ENCODE measurements around the gene ABCC4.
A peak's percentile ranks its signal among the peaks of the same experiment; 100 is the strongest.
"Not testable (repeated sequence)": the region's sequence is repeated elsewhere in the genome, so short reads cannot be mapped to it uniquely, and the experiment has no call there.

ABCC4 gene

DNA sequence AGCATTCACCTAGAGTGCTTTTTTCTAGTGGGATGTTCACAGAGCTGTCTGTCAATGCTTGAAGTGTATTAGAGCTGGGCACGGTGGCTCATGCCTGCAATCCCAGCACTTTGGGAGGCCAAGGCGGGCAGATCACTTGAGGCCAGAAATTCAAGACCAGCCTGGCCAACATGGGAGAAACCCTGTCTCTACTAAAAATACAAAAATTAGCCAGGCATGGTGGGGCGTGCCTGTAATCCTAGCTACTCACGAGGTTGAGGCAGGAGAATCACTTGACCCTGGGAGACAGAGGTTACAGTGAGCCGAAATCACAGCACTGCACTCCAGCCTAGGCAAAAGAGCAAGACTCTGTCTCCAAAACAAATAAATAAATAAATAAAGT is 108.7 kb downstream of the ABCC4 start:
- not testable (repeated sequence) for DNase-seq

DNA sequence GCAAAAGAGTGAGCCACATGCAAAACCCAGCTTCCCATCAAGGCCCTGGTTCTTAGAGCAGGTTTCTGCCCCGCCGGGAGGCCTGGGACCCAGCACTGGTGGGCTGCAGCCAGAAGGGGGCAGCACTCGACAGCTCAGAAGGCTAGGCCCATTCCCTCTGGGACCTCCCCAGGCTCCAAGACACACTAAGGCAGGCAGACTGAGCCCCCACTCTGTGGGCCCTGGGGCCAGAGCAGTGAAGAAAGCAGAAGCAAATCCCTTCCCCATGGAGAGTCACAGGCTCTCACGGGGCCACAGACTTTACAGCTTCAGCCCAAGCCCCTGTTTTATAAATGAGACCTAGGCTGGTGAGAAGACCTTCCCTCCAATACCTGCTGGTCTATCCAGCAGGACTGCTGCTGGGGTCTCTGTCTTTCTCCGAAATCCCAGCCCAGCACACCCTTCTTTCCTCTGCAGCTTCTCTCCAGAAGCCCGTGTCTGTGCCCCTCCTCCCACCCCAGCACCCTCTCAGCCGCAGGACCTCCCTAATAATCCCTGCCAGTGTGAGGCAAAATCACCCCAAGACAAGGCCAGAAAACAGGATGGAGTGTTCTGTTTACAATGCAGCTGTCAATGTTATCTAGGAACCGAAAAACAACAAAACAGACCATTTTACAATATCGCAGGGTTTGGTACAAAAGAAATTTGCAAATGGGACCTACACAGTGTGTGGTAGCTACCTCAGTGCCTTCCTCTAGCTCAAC is 109.3 kb downstream of the ABCC4 start:
- peak; percentile 76 for DNase-seq

DNA sequence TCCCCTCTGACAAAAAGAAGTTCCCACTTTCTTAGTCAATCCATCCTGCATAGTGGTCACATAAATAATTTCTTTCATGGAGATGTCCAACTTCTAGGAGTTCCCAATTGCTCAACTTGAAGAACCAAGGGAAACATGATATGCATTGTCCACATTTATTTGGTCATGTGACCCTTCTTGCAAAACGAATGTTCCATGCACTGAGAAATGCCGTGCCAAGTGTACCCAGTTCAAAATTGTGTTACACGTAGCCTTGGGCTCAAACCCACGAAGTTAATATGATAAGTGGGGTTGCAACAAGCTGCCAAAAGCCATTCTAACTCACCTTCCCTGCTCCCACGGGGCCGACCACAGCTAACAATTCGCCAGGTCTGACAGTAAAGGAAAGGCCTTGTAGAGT is 113.1 kb downstream of the ABCC4 start:
- DNase-seq = no peak

DNA sequence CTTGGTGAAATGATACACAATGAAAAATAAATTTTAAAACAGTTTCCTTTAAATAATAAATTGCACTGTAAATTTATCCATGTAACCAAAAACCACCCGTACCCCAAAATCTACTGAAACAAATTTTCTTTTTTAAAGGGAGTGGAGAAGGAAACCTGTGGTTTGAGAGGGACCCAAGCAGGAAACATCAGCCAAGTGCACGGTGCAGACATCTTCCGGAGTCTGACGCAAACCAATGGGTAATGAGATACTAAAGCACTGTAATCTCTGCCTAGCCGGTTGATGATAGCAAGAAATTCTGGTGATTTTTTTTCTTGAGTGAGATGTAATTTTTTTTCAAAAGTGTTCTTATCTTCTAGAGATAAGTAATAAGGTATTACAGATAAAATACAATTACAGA is 115.4 kb downstream of the ABCC4 start:
- DNase-seq = peak; percentile 73

DNA sequence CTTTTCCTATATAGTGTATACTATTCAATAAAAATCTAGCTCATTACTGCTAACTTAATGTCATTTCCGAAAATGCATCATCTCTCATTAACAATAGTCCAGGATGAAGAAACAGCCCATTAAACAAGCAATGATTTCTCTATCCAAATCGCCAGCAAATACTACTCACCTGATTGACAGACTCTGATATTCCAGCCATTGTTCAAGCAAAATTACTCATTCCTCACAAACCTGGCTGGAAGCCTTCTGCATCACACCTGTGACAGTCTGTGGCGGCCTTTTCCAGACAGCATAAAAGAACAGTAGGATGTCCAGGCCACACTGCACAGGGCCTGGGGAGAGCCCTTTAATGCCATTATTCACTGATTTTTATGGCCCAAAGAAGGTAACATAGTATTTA is 115.9 kb downstream of the ABCC4 start:
- DNase-seq = peak; percentile 26

DNA sequence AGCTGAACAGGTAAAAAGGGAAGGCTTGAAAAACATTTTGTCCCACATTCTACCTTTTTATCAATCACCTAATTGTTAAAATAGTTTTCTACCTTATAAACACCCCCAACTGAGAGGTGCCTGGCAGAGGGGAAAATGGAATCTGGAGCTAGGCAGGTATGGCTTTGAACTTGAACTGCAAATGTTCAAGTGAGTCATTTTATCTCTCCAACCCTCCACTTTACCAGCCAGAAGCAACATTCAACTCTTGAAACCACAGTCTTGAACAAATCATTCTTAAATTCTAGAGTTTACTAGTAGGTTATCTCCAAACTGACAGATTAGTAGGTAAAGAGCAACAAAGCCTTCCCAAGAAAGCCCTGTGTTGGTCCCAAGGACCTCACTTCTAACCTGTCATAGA is 116.9 kb downstream of the ABCC4 start:
- peak; percentile 34 for DNase-seq

DNA sequence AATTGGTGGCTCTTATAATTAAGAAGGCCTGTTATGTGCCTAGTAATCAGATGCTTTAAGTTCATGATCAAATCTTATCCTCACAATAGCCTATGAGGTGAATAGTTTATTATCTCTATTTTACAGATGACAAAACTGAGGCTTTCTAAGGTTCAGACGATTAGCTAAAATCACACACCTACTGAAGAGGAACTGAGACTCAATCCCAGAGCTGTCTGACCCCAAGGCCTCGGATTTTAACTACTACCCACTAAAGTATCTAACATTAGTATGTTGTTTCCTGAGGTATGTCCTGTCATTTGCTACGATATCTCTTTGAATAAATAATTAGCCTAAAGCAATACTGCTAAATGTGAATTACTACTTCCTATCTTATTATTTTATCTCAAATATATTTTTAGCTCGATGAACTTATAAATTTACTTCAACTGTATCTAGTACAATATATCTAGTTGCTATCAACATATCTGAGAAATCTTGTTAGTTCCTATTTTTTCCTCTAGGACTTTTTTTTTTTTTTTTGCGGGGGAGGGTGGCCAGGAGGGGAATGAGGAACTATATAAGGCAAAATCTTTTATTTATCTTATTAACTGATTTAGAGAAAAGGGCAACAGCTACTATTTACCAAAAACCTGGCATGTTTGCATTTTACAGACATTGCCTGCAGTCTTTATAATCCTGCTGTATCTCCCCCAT is 118.5 kb downstream of the ABCC4 start:
- no peak for DNase-seq

DNA sequence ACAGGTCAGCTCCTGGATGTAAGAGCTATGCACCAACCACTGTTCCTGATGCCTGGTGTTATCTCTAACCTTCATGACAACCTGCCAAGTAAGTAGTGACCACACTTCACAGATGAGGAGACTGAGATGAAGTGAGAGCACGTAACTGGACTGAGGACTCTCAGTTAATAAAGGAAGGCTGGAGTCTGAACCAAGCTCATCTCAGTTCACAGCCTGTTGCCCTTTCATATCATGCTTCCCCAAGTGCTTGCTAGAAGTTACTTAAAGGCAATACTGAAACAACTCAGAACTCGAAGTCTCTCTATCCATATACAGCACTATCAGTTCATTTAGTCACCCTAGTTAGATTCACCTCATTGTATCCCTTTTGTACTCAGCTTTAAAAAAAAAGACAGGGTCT is 119.7 kb downstream of the ABCC4 start:
- no peak for DNase-seq

DNA sequence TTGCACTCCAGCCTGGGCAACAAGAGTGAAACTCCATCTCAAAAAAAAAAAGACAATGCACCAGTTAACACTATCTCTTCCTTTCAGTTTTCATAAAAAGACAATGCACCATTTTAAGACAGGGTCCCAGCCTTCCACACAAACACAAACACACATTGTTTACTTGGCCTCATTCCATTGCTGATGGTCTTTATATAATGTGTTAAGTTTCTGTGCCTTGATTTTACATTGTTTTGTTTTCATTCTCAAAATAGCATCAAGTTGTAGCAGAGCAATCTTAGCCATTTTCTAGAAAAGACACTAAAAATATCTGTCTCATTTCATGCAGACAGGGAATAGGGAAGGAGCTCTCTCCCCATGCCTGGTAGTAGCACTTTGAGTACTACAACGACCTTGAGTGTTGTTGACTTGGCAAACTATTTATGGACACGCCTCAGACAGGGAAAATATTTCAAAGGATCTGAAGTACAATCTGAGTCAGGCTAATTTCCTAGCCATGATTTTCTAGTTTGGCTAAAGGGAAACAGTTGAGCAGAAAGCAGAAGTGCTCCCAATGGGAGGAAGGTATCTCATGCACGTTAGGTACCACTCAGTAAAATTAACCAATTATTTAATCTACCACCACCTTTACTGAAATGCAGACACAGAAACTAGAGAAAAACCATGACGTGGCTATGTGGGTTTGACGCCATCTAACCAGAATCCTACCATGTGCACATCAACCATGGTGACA is 120.6 kb downstream of the ABCC4 start:
- DNase-seq = no peak

DNA sequence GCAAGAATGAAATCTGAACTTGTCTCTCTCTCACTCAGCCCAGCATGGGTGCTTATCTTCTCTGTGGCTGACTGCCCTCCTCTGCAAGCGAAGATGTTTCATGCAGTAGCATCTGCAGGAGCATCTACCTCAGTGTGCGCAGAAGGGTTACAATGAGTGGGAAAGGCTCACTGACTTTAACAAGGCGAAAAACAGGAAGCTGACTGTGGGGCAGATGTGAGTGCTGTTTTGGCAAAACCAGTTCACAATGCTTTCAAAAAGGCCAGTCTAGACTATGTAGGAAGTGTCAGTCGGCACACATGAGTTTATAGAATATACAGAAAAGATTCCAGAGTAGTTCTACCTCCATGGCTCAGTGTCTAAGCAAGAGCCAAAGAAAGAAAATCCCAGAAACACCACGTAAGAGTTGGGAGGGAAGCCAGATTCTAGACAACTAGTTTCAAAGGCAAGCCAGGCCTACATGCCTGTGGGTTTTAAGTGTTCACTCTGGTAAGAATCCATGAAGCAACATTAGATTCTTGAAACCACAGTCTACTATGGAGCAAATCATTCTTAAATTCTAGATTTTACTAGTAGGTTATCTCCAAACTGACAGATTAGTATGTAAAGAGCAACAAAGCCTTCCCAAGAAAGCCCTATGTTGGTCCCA is 124.5 kb downstream of the ABCC4 start:
- DNase-seq = peak; percentile 72

DNA sequence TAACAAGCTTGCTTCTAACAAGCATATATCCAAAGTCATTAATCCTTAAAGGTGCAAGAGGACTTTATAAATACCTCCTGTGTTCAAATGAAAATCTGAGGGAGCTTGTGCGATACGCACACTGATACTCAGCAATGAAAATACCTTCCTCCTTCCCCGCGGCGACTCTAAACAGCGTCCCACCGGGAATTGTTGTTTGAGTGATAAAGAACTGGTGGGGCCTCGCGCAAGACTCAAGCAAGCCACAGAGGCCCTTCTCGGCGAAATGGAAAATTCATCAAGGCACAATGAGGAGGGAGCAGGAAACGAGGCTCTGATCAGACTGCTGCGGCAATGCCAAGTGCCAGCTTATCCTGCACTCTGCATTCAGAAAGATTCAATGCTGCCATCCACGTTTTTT is 126.7 kb downstream of the ABCC4 start:
- DNase-seq = no peak

DNA sequence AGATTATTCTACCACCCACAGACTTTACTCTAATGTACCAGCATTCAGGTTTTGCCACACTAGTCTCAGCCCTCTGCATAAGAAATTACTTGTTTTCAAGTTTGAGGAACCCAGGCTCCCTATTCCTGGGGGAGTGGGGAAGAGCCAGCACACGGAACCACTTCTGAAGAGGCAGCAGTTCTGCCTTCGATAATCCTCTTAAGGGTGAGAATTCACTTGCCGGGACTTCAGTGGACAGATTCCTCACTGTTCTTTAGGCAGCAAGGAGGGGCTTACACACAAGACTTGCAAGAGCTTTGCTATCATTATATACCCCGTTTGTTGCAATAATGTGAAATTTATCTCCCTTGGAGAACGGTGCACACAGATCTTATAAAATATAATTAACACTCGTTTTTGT is 133.1 kb downstream of the ABCC4 start:
- DNase-seq = no peak

DNA sequence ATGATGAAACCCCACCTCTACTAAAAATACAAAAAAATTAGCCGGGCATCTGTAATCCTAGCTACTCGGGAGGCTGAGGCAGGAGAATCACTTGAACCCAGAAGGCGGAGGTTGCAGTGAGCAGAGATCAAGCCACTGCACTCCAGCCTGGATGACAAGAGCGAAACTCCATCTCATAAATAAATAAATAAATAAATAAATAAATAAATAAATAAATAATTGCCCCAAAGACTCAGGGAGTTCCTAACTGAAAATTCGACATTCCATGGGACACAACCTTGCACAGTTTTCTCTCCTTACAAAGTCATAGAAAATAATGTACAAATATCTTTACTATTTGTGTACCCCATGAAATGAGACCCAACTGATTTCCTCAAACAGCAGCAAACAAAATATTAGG is 134.2 kb downstream of the ABCC4 start:
- not testable (repeated sequence) for DNase-seq

DNA sequence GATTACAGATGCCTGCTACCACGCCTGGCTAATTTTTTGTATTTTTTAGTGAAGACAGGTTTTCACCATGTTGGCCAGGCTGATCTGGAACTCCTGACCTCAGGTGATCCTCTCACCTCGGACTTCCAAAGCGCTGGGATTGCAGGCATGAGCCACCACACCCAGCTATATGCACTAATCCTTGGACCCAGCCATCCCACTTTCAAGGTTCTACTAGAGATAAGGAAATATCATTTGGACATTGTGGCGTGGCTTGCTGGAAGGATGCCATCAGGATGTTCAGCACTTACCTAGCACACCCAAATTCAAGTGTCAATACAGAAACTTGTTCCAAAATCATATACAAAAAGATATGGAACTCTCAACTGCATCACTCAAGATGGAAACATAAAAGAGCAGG is 136.4 kb downstream of the ABCC4 start:
- no peak for DNase-seq

DNA sequence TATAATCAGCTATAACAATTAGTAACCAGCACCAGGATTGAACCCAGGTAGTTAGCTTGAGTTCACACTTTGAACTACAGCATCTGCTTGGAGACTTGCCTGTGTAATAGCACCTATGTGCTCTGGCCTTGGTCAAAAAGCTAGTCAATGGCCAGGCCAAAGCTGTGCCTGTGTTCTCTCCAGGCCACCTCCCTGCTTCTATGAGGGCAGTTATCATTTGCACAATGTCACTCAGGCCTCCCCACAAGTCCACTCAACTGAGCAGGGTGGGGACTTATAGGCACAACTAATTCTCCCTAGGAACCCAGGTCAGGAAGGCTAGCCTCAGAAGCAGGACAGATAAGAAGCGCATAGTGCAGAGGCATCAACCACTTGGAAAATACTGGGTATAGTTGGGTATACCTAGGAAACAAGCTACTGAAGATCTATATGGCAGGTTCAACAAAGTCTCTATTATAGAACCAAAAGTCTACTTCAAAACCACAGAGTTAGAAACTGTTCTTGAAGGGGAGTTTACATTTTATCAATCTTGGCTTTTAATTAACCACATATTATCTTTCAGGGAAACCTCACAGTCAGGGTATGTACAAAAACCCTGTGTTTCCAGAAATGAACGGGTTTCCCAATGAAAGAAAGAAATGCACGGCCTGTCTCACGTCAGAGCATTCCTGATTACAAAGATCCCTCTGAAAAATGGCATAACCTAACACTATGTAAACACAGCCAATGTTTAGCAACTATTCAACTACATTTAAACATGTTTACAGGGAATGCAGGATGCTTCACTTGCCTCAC is 140.9 kb downstream of the ABCC4 start:
- no peak for DNase-seq

DNA sequence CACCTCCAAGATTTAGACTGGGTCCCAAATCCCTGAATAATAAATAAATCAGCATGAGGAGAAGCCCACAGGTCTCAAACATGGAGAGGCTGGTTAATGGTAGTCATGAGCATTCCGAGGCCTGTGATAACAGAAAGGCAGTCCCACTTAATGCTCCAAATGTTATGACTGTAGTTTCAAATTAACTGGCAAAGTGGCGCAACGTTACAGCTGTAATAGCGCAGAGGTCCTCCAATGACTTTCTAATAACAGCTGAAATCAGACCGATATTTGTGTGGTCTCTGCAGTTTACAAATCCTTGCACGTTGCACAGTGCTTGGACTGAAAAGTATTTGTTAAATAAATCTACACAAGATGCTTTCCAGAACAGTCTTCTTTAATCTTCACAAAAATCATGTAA is 141.8 kb downstream of the ABCC4 start:
- no peak for DNase-seq

DNA sequence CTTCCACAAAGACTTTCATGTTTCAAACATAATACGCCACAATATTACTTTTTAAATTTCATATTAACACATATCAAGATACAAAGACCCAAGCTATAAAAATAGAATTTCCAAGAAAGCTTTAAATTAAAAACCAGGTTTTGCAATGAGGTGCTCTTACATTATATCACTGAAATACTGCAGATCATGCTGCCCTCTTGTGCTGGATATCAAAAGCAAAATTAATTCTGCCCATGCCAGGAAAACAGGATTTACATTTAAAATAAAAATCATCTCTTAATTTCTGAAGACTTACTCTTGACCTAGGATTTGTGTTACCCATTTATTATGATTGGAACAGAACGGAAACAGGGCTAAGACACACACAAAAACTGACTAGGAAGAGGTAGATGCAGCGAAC is 145.0 kb downstream of the ABCC4 start:
- no peak for DNase-seq

DNA sequence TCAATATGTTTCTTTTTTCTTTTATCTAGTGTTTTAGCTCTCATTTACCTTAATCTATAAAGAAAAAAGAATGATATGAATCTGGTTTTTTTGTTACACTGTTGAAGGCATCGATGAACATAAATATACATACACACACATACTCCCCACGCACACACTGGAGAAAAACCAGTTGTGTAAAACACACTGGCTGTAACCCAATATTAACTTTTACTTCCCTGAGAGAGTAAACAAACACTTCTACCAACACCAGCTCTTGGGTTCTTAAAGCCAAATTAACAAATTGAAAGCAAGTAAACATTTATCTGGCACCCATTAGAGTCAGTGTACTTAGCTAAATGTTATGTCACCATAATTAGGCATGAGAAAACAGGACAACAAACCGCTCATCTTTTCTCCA is 145.7 kb downstream of the ABCC4 start:
- DNase-seq = no peak

DNA sequence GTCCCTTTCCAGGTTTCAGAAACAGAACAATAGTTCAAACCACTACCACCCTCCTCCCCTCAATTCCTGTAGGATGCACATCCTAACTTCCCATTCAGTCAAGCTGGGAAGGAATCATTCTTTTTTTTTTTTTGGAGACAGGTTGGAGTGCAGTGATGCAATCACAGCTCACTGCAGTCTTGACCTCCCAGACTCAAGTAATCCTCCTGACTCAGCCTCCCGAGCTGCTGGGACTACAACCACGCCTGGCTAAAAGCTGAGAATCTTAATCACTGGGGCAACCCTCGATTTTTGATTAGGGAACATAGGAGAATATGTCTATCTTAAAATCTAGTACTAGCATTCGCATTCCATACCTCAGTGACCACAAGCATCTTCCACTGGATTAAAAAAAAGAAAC is 146.2 kb downstream of the ABCC4 start:
- DNase-seq = no peak

DNA sequence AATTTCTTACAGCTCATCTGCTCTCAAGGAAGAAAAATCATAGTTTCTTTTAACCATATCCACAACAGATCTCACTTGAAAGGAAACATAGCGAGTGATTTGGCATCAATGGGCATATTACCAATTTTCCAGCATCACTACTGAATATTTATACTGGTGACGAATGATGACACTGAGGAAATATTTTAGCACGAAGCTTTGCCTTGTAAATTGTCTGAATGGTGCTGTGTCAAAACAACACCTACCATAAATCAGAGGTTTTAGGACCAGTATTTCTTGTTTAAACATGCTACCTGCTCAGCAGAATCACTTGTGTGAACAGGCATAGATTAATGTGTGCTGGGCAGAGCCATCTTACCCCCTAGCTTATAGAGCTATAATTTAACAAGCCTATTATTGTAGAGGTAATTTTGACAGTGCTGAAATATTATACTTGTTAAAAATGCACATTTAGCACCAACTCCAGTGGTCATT is 146.8 kb downstream of the ABCC4 start:
- DNase-seq = no peak

DNA sequence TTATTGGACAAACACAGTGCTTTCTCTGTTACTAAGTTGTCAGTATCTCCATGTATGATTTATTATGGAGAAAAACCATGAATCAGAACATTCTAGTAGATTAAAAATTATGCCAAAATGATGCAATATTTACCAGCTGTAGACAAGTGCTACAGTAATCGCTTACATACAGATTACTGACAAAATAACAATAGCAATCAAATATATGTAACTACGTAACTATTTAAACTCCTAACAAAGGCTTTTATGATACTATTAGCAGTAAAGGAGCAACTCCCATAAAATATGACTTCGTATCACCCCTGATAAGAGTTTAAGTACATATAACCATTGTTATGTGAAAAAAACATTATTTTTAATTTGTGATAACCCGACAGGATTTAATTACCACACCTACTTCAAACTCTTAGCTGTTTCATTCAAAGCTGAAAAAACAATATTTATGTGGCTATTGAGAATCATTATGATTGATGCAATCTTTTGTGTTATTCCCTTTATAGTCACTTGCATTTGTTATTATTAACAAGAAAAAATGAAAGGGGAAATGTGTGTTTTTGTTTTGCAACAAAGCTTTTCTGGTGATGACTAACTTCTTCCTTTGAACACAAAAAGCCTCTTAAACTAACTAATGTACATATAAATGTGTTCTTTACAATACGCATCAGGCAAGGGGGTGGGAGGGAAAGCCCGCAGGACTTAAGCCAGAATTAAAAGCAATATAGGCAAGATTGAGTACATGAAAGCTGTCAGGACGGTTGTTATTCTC is 147.4 kb downstream of the ABCC4 start:
- DNase-seq = no peak

Data from CD4-positive, alpha-beta T cell treated with Interleukin-17A for 4 hours (primary cell).